Endothelial cell of umbilical vein (primary cell): ENCODE data around the gene FAHD1. TPM values are rescaled to one million over a fixed set of nuclear protein-coding genes. Genes with fewer than 3 reads are reported as not detected.

Source experiments
- BruUV-seq: library from RNA; stranded (reverse); fragments of 400-500 nt; replicated peaks from 2 replicates; lab custom pipeline; 2021; lab: Mats Ljungman, UMichigan
- CTCF ChIA-PET: fragments of 300-600, 350-600 bp; sonication (Branson Sonifier 250); formaldehyde crosslinking; loops from one replicate; lab custom pipeline; 2021; ENCODE audit warnings: antibody characterized with exemption, inconsistent platforms; lab: Charles Lee
- POLR2A ChIA-PET: fragments of 300-600, 350-600 bp; sonication (Branson Sonifier 250); formaldehyde crosslinking; loops from one replicate; lab custom pipeline; 2021; ENCODE audit warnings: antibody characterized with exemption, inconsistent platforms; lab: Charles Lee
- DNase-seq: peaks from one replicate; pipeline ENCODE4 v3.0.0-alpha.2; 2011; ENCODE audit warnings: low read depth, low spot score
- FAIRE-seq: peaks from 2 replicates; lab custom pipeline; 2011; peaks lifted over from hg19 to GRCh38; lab: Jason Lieb, UNC
- H2AFZ ChIP-seq: 2 replicates; pipeline ENCODE4 v1.6.0; 2012; ENCODE audit warnings: low read depth, low read length, control low read depth, inconsistent platforms
- H3K27ac ChIP-seq: 2 replicates; pipeline ENCODE4 v1.5.1; 2011; ENCODE audit warnings: low read depth, mild to moderate bottlenecking, control low read depth, low read length, moderate library complexity; ENCODE audit not compliant: insufficient read depth
- H3K27me3 ChIP-seq, 2 experiments: 2 replicates each; pipeline versions ENCODE4 v1.6.0 to v1.6.1; 2011; ENCODE audit warnings: low read length in 2 of 2, mixed read lengths in 1 of 2; ENCODE audit not compliant: control insufficient read depth in 2 of 2, insufficient read depth in 2 of 2
- H3K36me3 ChIP-seq, 2 experiments: 2 replicates in 1 of 2; 3 replicates in 1 of 2; pipeline ENCODE4 v1.5.1; 2011; ENCODE audit warnings: low read length in 2 of 2, mild to moderate bottlenecking in 1 of 2, moderate library complexity in 1 of 2; ENCODE audit not compliant: control insufficient read depth in 2 of 2, insufficient read depth in 2 of 2; ENCODE audit errors: extremely low read depth in 1 of 2
- H3K4me1 ChIP-seq: 3 replicates; pipeline ENCODE4 v1.5.1; 2011; ENCODE audit warnings: mild to moderate bottlenecking, low read length; ENCODE audit not compliant: control insufficient read depth, insufficient read depth; ENCODE audit errors: extremely low read depth
- H3K4me2 ChIP-seq: 2 replicates; pipeline ENCODE4 v1.6.1; 2011; ENCODE audit warnings: low read length, control low read depth, mixed read lengths; ENCODE audit not compliant: insufficient read depth
- H3K4me3 ChIP-seq, 3 experiments: fragments of 200-600 bp in 1 of 3; sonication (generic), shearing (Covaris generic) in 1 of 3; replicated peaks in 1 of 3; 2 replicates each; pipeline ENCODE4 v1.5.1; 2011 to 2016; ENCODE audit warnings: control low read depth in 3 of 3, low read length in 3 of 3, mild to moderate bottlenecking in 2 of 3, inconsistent platforms in 1 of 3, low read depth in 1 of 3, moderate library complexity in 1 of 3; ENCODE audit not compliant: insufficient read depth in 1 of 3
- H3K79me2 ChIP-seq: 2 replicates; pipeline ENCODE4 v1.6.0; 2012; ENCODE audit warnings: low read length, inconsistent platforms; ENCODE audit not compliant: control insufficient read depth, insufficient read depth
- H3K9ac ChIP-seq: replicated peaks from 2 replicates; pipeline ENCODE3; 2011; ENCODE audit warnings: low read length, control low read depth; ENCODE audit not compliant: insufficient read depth; ENCODE audit errors: extremely low read depth
- H3K9me1 ChIP-seq: replicated peaks from 3 replicates; pipeline ENCODE4 v1.6.0; 2011; ENCODE audit warnings: mild to moderate bottlenecking, low read length; ENCODE audit not compliant: control insufficient read depth, insufficient read depth; ENCODE audit errors: extremely low read depth
- H3K9me3 ChIP-seq: replicated peaks from 2 replicates; pipeline ENCODE4 v1.5.1; 2012; ENCODE audit warnings: low read length, inconsistent platforms; ENCODE audit not compliant: control insufficient read depth, insufficient read depth
- H4K20me1 ChIP-seq: replicated peaks from 2 replicates; pipeline ENCODE3; 2011; ENCODE audit warnings: mild to moderate bottlenecking, low read length; ENCODE audit not compliant: control insufficient read depth, insufficient read depth; ENCODE audit errors: extremely low read depth
- CTCF ChIP-seq, 2 donors: IDR thresholded peaks; 1 replicate in 1 of 2; 2 replicates in 1 of 2; pipeline ENCODE4 v1.5.1; 2011; ENCODE audit warnings: low read length in 2 of 2, mild to moderate bottlenecking in 2 of 2, moderate library complexity in 2 of 2, control low read depth in 1 of 2, inconsistent platforms in 1 of 2, low read depth in 1 of 2; ENCODE audit not compliant: insufficient read depth in 1 of 2; ENCODE audit errors: extremely low read depth in 1 of 2
- EZH2 ChIP-seq: IDR thresholded peaks from 2 replicates; pipeline ENCODE4 v1.6.1; 2012; ENCODE audit warnings: borderline replicate concordance, low read depth, mild to moderate bottlenecking, moderate library complexity, low read length, inconsistent platforms; ENCODE audit not compliant: severe bottlenecking
- FOS ChIP-seq: IDR thresholded peaks from 2 replicates; pipeline ENCODE4 v1.6.1; 2011; ENCODE audit warnings: mild to moderate bottlenecking, low read length, moderate library complexity, borderline replicate concordance; ENCODE audit not compliant: insufficient read depth
- GATA2 ChIP-seq: IDR thresholded peaks from 2 replicates; pipeline ENCODE4 v1.7.0; 2011; ENCODE audit warnings: low read depth, mild to moderate bottlenecking, moderate library complexity, mixed read lengths, low read length; ENCODE audit not compliant: insufficient read length, insufficient read depth
- JUN ChIP-seq: IDR thresholded peaks from 2 replicates; pipeline ENCODE4 v1.6.1; 2011; ENCODE audit warnings: borderline replicate concordance, low read depth; ENCODE audit not compliant: insufficient read length, insufficient read depth
- MAX ChIP-seq: IDR thresholded peaks from 2 replicates; pipeline ENCODE4 v1.6.1; 2011; ENCODE audit not compliant: insufficient read depth, insufficient read length
- MYC ChIP-seq: IDR thresholded peaks from one replicate; pipeline ENCODE4 v1.6.1; 2011; ENCODE audit warnings: mild to moderate bottlenecking, low read depth, low read length
- POLR2A ChIP-seq: IDR thresholded peaks from 2 replicates; pipeline ENCODE4 v1.6.1; 2012; ENCODE audit warnings: low read depth, mild to moderate bottlenecking, control low read depth, low read length
- POLR2AphosphoS5 ChIP-seq: IDR thresholded peaks from 2 replicates; pipeline ENCODE4 v1.6.1; 2012; ENCODE audit warnings: low read depth, mild to moderate bottlenecking, control low read depth, low read length, moderate library complexity; ENCODE audit not compliant: insufficient read depth
- dilution Hi-C: fragments of 300-500 bp; cut with MboI; formaldehyde crosslinking; loops from one replicate; pipeline ENCODE4 v1.15.0; 2019; ENCODE audit warnings: low sequenced_read_pairs; ENCODE audit not compliant: extremely low pct_ligation_motif_present
- intact Hi-C: fragments of 100-400 bp; cut with micrococcal nuclease; formaldehyde crosslinking; loops from one replicate; pipeline ENCODE4 v1.10.0; 2022
- polyA plus RNA-seq, 4 experiments: library from polyadenylated mRNA; depleted of rRNA in 3 of 4; stranded (reverse) in 3 of 4; unstranded in 1 of 4; fragments of >200 nt; gene quantifications; 2 replicates each; pipeline versions ENCODE4 v1.2.1 to v1.2.3, GENCODE V29; 2011 to 2012; ENCODE audit warnings: missing spikeins in 1 of 4
- total RNA-seq: library from RNA; stranded (reverse); gene quantifications from 2 replicates; pipeline ENCODE4 v1.2.3, GENCODE V29; 2021

The FAHD1 gene
- total and polyA plus RNA-seq, 2 donors (not counting 3 experiments of a cell fraction or from before 2014, with no cell fraction given) = 44.8 to 69.2 TPM

- no peak overlapping the region for H3K4me3 ChIP-seq
- no peaks in the 10 kb centered on the region for H3K9me3 ChIP-seq
- dilution Hi-C loops (no loop called here), intact Hi-C loops (loop anchor here (5.0 kb wide), 1 partner anchor 33 kb away; no protein-coding TSS in a partner anchor)
- H3K4me1 ChIP-seq = peaks cover 2% of the 10 kb centered on the region
- peak; percentile 29 for DNase-seq
- no peak overlapping the region for H2AFZ ChIP-seq
- no peak overlapping the region for H3K27ac ChIP-seq
- POLR2A ChIA-PET = no interaction called here
- CTCF ChIA-PET = interaction anchor here (0.6 to 1.0 kb wide), 2 partner anchors 9 to 26 kb away, joined by 3 to 5 read pairs; no protein-coding TSS in a partner anchor
- no peaks in the 10 kb centered on the region for H4K20me1 ChIP-seq
- peak; percentile 89 for FAIRE-seq
- BruUV-seq = no TSS peak
- no peaks in the 10 kb centered on the region for H3K36me3 ChIP-seq
- no peak overlapping the region for H3K4me2 ChIP-seq
- no peaks in the 10 kb centered on the region for H3K79me2 ChIP-seq
- no peak for TF ChIP-seq MAX
- TF ChIP-seq JUN = peak; percentile 6
- no peak for TF ChIP-seq GATA2
- no peak for TF ChIP-seq EZH2
- no peak for TF ChIP-seq CTCF (IDR thresholded peaks at IDR 0.05; ENCODE audit: extremely low read depth in 1 of 2, insufficient read depth in 1 of 2, low read depth in 1 of 2, low read length in 2 of 2)
- TF ChIP-seq POLR2A = no peak
- peak; percentile 66 for TF ChIP-seq FOS
- TF ChIP-seq POLR2AphosphoS5 = no peak
- no peak for TF ChIP-seq MYC
- H3K27me3 ChIP-seq = peaks cover 0 to 7% of the 10 kb centered on the region in 2 experiments
- no peak overlapping the region for H3K9ac ChIP-seq
- H3K9me1 ChIP-seq = no peaks in the 10 kb centered on the region
These were observed 43.5 kb downstream of the FAHD1 start for GRCh38 chr16:1870365-1871082.
